ENCODE results near the gene UNG.

Gene UNG

GRCh38 chr12:109127533-109128242 lies 30.3 kb downstream of the UNG start:
- no peak for TF ChIP-seq CTCF (IDR thresholded peaks at IDR 0.05; ENCODE audit: insufficient read depth, low read depth, low read length, missing control alignments)
- DNase-seq (ENCODE audit: low read depth), result no peak
- no peak overlapping the region for H3K4me3 ChIP-seq (ENCODE audit: low read length)

- no peak for DNase-seq (ENCODE audit: low read depth)
- no peak for TF ChIP-seq CTCF (IDR thresholded peaks at IDR 0.05; ENCODE audit: insufficient read depth, low read depth, low read length, missing control alignments)
Observed at GRCh38 chr12:109130297-109131153, 33.1 kb downstream of the UNG start.

GRCh38 chr12:109131154-109132050 lies 34.0 kb downstream of the UNG start:
- no peak overlapping the region for H3K4me3 ChIP-seq (ENCODE audit: low read length)
- DNase-seq (ENCODE audit: low read depth), result no peak
- TF ChIP-seq CTCF (IDR thresholded peaks at IDR 0.05; ENCODE audit: insufficient read depth, low read depth, low read length, missing control alignments), result no peak

More at GRCh38 chr12:109130297-109131153, 33.1 kb downstream of the UNG start:
- no peak overlapping the region for H3K4me3 ChIP-seq (ENCODE audit: low read length)

- peak; percentile 3 for DNase-seq (ENCODE audit: low read depth)
- H3K4me3 ChIP-seq (ENCODE audit: low read length), result no peak overlapping the region
- peak; percentile 50 for TF ChIP-seq CTCF (IDR thresholded peaks at IDR 0.05; ENCODE audit: insufficient read depth, low read depth, low read length, missing control alignments)
Observed at GRCh38 chr12:109134186-109134917, 37.0 kb downstream of the UNG start.

GRCh38 chr12:109137055-109137454 lies 39.7 kb downstream of the UNG start:
- DNase-seq (ENCODE audit: low read depth), result no peak
- H3K4me3 ChIP-seq (ENCODE audit: low read length), result no peak overlapping the region
- TF ChIP-seq CTCF (IDR thresholded peaks at IDR 0.05; ENCODE audit: insufficient read depth, low read depth, low read length, missing control alignments), result no peak

- TF ChIP-seq CTCF (IDR thresholded peaks at IDR 0.05; ENCODE audit: insufficient read depth, low read depth, low read length, missing control alignments), result no peak
- no peak overlapping the region for H3K4me3 ChIP-seq (ENCODE audit: low read length)
- no peak for DNase-seq (ENCODE audit: low read depth)
Observed at GRCh38 chr12:109139360-109139759, 42.0 kb downstream of the UNG start.

Measured in epithelial cell of esophagus (primary cell).